ENCODE results near the gene ARHGEF18.
"Not testable (repeated sequence)": the region's sequence is repeated elsewhere in the genome, so short reads cannot be mapped to it uniquely, and the experiment has no call there.

Gene ARHGEF18

GRCh38 chr19:7348587-7349230, at the start of gene ARHGEF18:
Gene ARHGEF18, plus strand, starts transcription at chr19:7348937. Its CDS starts 13,954 bp downstream, at chr19:7362891.
- no peak for DNase-seq

GRCh38 chr19:7301525-7301924, 47.2 kb upstream of the ARHGEF18 start:
- DNase-seq = no peak

- DNase-seq = no peak
Measured at GRCh38 chr19:7303470-7303869, 45.3 kb upstream of the ARHGEF18 start.

GRCh38 chr19:7304200-7304599, 44.5 kb upstream of the ARHGEF18 start:
- DNase-seq = no peak

- no peak for DNase-seq
Measured at GRCh38 chr19:7307590-7308218, 41.0 kb upstream of the ARHGEF18 start.

- not testable (repeated sequence) for DNase-seq
Measured at GRCh38 chr19:7308327-7308726, 40.4 kb upstream of the ARHGEF18 start.

GRCh38 chr19:7311911-7312310, 36.8 kb upstream of the ARHGEF18 start:
- no peak for DNase-seq

- DNase-seq = no peak
Measured at GRCh38 chr19:7312816-7313215, 35.9 kb upstream of the ARHGEF18 start.

- no peak for DNase-seq
Measured at GRCh38 chr19:7318176-7318575, 30.6 kb upstream of the ARHGEF18 start.

- DNase-seq = no peak
Measured at GRCh38 chr19:7326105-7326877, 22.4 kb upstream of the ARHGEF18 start.

GRCh38 chr19:7327802-7328201, 20.9 kb upstream of the ARHGEF18 start:
- DNase-seq = no peak

GRCh38 chr19:7328647-7329046, 20.1 kb upstream of the ARHGEF18 start:
- DNase-seq = no peak

GRCh38 chr19:7331446-7331845, 17.3 kb upstream of the ARHGEF18 start:
- DNase-seq = no peak

- peak in 1 of 56 donors; percentile 6 for DNase-seq
Measured at GRCh38 chr19:7333198-7334118, 15.3 kb upstream of the ARHGEF18 start.

- no peak for DNase-seq
Measured at GRCh38 chr19:7336321-7336973, 12.3 kb upstream of the ARHGEF18 start.

GRCh38 chr19:7337380-7338194, 11.2 kb upstream of the ARHGEF18 start:
- peak in 7 of 56 donors; percentile 6 to 35 (median 13) for DNase-seq

GRCh38 chr19:7340959-7341837, 7.5 kb upstream of the ARHGEF18 start:
- peak in 51 of 56 donors; percentile 20 to 92 (median 63) for DNase-seq

GRCh38 chr19:7342143-7342542, 6.6 kb upstream of the ARHGEF18 start:
- no peak for DNase-seq

GRCh38 chr19:7346488-7346971, 2.2 kb upstream of the ARHGEF18 start:
- DNase-seq = no peak
